ENCODE data around the gene PPFIA4.

The PPFIA4 gene

GRCh38 chr1:203104789-203105390 is 78.6 kb downstream of the PPFIA4 start:
- no peak for FAIRE-seq

DNA sequence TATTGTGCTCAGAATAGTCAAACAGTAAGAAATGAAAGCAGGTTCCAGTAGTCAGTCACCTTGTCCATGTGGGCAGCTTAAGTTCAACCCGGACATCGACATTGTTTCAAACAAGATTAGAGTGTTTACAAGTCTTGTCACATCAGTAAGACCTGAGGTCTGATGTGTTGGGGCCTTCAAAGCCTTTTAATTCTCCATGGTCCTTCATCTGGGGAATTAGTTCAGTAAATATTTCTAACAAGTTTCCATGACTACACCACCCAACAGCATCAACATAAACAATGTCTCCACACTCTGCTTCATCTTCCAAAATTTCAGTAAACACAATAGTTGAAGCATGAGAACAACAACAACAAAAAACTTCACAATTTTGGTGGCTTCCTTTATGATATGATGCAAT is 86.2 kb downstream of the PPFIA4 start:
- FAIRE-seq = no peak

- FAIRE-seq = no peak
These were observed 87.0 kb downstream of the PPFIA4 start for GRCh38 chr1:203113308-203113707.

GRCh38 chr1:203114202-203114601 is 87.9 kb downstream of the PPFIA4 start:
- no peak for FAIRE-seq

DNA sequence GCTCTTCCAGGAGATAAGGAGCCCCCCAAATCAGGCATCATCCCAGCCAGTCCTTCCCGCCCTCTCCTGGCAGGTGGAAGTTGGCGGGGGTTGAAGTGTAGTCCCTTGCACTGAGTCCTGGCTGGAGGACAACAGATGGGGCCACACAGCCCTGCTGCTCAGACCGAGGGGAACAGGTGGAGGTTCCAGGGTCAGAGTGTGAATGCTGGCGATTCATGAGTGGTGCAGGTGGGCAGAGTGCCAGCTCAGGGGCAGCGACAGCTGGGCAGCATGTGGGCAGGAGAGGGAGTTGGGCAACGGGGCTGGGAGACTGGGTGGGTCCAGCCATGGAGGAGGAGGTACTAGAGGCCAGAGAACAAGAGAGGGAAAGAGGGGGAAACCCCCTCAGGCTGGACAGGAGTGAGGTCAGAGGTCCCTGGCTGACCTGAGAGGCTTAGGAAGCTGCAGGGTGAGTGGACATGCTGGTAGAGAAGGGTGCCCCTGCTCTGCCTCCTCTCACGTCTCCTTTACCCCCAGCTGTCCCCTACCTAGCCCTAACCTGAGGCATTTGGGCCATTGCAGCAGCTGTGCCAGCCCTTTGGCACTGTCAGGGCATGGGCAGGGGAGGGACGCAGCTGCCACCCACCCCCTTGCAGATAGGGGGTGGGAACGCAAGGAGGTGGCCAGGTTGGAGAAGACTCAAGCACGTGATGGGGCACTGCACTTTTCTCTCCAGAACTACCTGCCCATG is 90.0 kb downstream of the PPFIA4 start:
- no peak for FAIRE-seq

- FAIRE-seq = no peak
These were observed 91.6 kb downstream of the PPFIA4 start for GRCh38 chr1:203117611-203118575.

- FAIRE-seq = no peak
These were observed 94.2 kb downstream of the PPFIA4 start for GRCh38 chr1:203120325-203121153.

- no peak for FAIRE-seq
These were observed 95.1 kb downstream of the PPFIA4 start for GRCh38 chr1:203121186-203122015.

DNA sequence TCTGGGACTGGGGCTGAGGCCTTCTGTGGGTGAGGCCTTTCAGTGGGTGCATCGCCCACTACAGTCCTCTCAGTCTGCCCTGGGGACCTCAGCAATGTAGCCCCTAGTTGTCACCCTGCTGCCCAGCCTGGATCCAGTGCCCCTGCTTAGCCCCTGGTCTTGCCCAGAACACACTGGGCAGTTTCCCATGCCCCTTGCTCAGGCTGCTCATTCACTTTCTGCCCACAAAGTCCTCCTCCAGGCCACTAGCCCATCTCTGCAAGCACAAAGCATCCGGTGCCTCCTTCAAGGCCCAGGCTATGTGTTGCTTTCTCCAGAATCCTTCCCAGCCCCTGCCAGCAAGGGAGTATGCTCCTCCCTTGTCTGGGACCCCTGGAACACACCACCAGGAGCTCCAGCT is 95.9 kb downstream of the PPFIA4 start:
- no peak for FAIRE-seq

DNA sequence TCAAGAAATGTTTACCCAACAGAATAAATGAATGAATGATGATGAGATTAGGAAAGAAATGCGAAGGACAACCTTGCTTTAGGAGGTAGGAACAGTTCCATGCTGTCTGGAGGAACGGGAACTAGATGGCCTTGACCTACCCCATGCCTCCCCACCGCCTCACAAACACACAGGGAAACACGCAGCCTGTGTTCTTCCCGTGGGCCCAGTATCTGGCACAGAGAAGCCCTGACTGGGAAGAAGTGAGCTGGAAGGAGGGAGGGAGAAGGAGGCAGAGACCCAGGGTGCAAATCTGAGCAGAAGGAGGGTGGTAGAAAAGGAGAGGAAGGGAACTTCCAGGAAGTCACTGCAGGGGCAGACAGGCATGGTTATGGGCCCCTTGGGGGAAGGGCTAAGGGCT is 97.7 kb downstream of the PPFIA4 start:
- FAIRE-seq = no peak

DNA sequence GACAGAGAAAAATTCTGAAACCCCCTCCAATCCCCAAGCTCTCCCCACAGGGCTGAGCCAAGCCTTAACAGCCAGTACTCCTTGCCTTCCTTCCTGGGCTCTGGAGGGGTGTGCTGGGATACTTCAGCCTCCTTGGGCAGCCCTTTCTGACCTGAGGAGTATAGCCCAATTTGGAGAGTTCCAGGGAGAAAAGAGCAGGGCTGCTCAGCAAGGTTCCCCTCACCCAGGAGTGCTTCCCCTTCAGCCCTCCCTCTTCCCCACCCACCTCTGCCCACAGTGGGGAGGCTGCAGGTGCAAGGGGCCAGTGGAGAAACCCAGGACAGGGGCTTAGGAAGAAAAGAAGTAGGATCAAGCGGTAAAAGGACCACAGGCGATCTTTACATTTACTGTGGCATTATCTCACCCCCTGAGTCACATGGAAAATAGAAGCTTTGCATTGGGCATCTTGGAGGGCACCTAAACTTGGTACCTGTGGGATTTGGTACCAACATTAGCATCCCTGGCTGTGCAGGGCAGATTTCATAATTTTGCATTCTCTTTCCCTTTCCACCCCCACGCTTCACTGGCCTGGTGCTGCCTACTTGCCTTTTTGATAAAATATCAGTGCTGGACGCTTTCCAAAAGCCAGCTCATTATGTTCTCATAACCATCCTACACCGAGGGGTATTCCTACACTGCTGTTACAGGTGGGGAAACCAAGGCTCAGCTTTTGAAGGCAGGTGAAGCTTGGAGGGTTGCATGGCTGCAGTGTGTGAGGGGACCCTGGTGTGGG is 98.4 kb downstream of the PPFIA4 start:
- no peak for FAIRE-seq

DNA sequence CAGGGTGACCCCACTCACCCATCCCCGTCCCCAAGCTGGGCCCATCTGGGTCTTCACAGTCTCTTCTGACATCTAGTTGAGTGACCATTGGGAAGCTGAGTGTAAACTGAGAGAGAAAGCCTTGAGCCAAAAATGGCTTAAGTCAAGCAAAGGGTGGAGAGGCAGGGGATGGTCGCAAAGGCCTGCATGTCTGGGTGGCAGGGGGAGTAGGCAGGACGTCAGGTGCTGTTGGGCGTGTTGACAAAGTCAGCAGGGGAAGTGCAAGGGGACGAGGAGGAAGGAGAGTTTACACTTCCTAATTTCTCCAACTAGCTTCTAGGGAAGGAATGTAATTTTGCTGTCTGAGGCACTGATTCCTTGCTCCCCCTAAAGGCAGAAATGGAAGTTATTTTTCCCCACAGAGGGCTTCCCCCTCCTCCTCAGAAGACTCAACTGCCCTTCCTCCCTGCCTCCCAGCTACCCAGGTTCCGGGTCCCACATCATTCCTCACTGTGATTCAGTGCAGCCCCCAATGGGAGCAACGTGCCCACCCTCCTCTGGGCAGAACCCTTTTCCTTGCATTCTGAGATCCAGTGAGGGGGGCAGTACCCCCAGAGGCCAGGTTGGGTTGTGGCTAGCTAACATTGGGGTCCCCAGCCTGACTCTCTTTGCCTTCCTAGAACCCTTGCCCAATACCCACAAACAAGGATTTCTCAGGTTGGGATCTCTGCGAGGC is 100.0 kb downstream of the PPFIA4 start:
- FAIRE-seq = no peak

- FAIRE-seq = no peak
These were observed 100.8 kb downstream of the PPFIA4 start for GRCh38 chr1:203126866-203127665.

- FAIRE-seq = no peak
These were observed 101.6 kb downstream of the PPFIA4 start, which contains the start of gene ADORA1 for GRCh38 chr1:203127666-203128430. Gene ADORA1, plus strand, starts transcription at chr1:203127726. Its CDS starts 1,116 bp downstream, at chr1:203128842.

- FAIRE-seq = no peak
These were observed 102.1 kb downstream of the PPFIA4 start for GRCh38 chr1:203128431-203128715.

All from A204.1 (cell line).